Sigmoid colon (tissue), 7 donors: ENCODE data around the gene RAMP1. TPM values are rescaled to one million over a fixed set of nuclear protein-coding genes. Genes with fewer than 3 reads are reported as not detected.

Experiments
- DNase-seq: peaks from one replicate; pipeline ENCODE4 v3.0.0-alpha.2; 2019
- H3K27ac ChIP-seq, 4 donors: fragments of 200-600 bp; sonication (generic); one replicate each; pipeline ENCODE4 v1.5.1; 2016 to 2019; ENCODE audit warnings: mild to moderate bottlenecking in 1 of 4
- H3K27me3 ChIP-seq, 3 donors: fragments of 200-600 bp; sonication (generic); one replicate each; pipeline ENCODE4 v1.5.1; 2019; ENCODE audit warnings: mild to moderate bottlenecking in 1 of 3
- H3K36me3 ChIP-seq, 4 donors: fragments of 200-600 bp; sonication (generic); one replicate each; pipeline ENCODE4 v1.5.1; 2016 to 2019
- H3K4me1 ChIP-seq, 4 donors: fragments of 200-600 bp; sonication (generic); one replicate each; pipeline ENCODE4 v1.5.1; 2017 to 2019
- H3K4me3 ChIP-seq, 4 donors: fragments of 200-600 bp; sonication (generic); one replicate each; pipeline ENCODE4 v1.5.1; 2017 to 2019; ENCODE audit warnings: mild to moderate bottlenecking in 2 of 4, moderate library complexity in 1 of 4
- H3K9me3 ChIP-seq, 4 donors: fragments of 200-600 bp in 3 of 4; sonication (generic) in 3 of 4; one replicate each; pipeline versions ENCODE4 v1.5.1 to v1.6.1; 2013 to 2019
- CTCF ChIP-seq, 4 experiments: fragments of 450-650 bp in 3 of 4; fragments of 200-600 bp in 1 of 4; IDR thresholded peaks; one replicate each; pipeline ENCODE4 v1.5.1; 2016 to 2019; ENCODE audit warnings: antibody characterized with exemption in 4 of 4, mild to moderate bottlenecking in 3 of 4, moderate library complexity in 2 of 4
- EP300 ChIP-seq, 4 donors: sonication (generic); formaldehyde crosslinking; IDR thresholded peaks; one replicate each; pipeline ENCODE4 v1.6.1; 2017; ENCODE audit warnings: antibody characterized with exemption in 4 of 4
- POLR2A ChIP-seq, 2 donors: fragments of 450-650 bp; IDR thresholded peaks; one replicate each; pipeline ENCODE4 v1.6.1; 2016; ENCODE audit warnings: antibody characterized with exemption in 2 of 2, mild to moderate bottlenecking in 2 of 2, moderate library complexity in 2 of 2
- POLR2AphosphoS5 ChIP-seq, 4 donors: sonication (generic); formaldehyde crosslinking; IDR thresholded peaks; one replicate each; pipeline ENCODE4 v1.6.1; 2017; ENCODE audit warnings: antibody characterized with exemption in 4 of 4
- WGBS, 2 donors: extraction: QIAGEN DNeasy Blood & Tissue Kit; methylation state at CpG; one replicate each; pipeline ENCODE4 v1.1.7; 2013; 5-methylcytosine and 5-hydroxymethylcytosine counted together
- intact Hi-C: fragments of 100-400 bp; cut with DNase I; formaldehyde crosslinking; loops from one replicate; pipeline ENCODE4 v1.15.1; 2023
- polyA plus RNA-seq, 3 donors: library from polyadenylated mRNA; stranded (reverse); fragments of 200-250 nt; gene quantifications; one replicate each; pipeline ENCODE4 v1.2.3, GENCODE V29; 2013
- total RNA-seq, 4 donors: library from RNA; depleted of rRNA; stranded (reverse); fragments of >200 nt; gene quantifications; one replicate each; pipeline ENCODE4 v1.1.0, GENCODE V29; 2016
- donor health status: healthy with polysubstance abuse.
- donor health status: Bipolar disorder and iron deficiency.
- donor health status: healthy.

Gene RAMP1
- total and polyA plus RNA-seq, 7 donors: 13.2 to 788 (median 372) TPM; not detected in 1

GRCh38 chr2:237875256-237876060, 16.0 kb downstream of the RAMP1 start:
- Histone ChIP-seq H3K4me1 (peaks cover 0 to 92% (median 88%) of the 10 kb centered on the region in 4 donors), H3K27ac (peak overlapping the region; percentile 91 to 97 (median 96)), H3K4me3 (no peak overlapping the region), H3K36me3 (peaks cover 0 to 20% (median 3%) of the 10 kb centered on the region in 4 donors), H3K27me3 (no peaks in the 10 kb centered on the region), H3K9me3 (no peaks in the 10 kb centered on the region)
- peak; percentile 63 for DNase-seq
- WGBS, 2 donors: 88 to 91% methylated on average over 16 of the region's 16 CpGs
- TF ChIP-seq CTCF (IDR thresholded peaks at IDR 0.05) (no peak), EP300 (IDR thresholded peaks at IDR 0.05) (no peak), POLR2A (IDR thresholded peaks at IDR 0.05) (no peak), POLR2AphosphoS5 (IDR thresholded peaks at IDR 0.05) (no peak)
- intact Hi-C loops: no loop called here

- 83 to 87% methylated on average over 14 of the region's 14 CpGs for WGBS, 2 donors
- no peak overlapping the region for H3K4me3 ChIP-seq
- peaks cover 0 to 85% (median 82%) of the 10 kb centered on the region in 4 donors for H3K4me1 ChIP-seq
- H3K36me3 ChIP-seq: peaks cover 0 to 25% (median 3%) of the 10 kb centered on the region in 4 donors
- no peak for TF ChIP-seq POLR2A (IDR thresholded peaks at IDR 0.05)
- TF ChIP-seq CTCF (IDR thresholded peaks at IDR 0.05): no peak
- TF ChIP-seq EP300 (IDR thresholded peaks at IDR 0.05): no peak
- no peaks in the 10 kb centered on the region for H3K27me3 ChIP-seq
- peak overlapping the region; percentile 91 to 97 (median 96) for H3K27ac ChIP-seq
- intact Hi-C loops: no loop called here
- DNase-seq: peak; percentile 66
- no peaks in the 10 kb centered on the region for H3K9me3 ChIP-seq
Observed at GRCh38 chr2:237876061-237876526, 16.7 kb downstream of the RAMP1 start.

GRCh38 chr2:237876532-237876931, 17.1 kb downstream of the RAMP1 start:
- no peak for TF ChIP-seq POLR2A (IDR thresholded peaks at IDR 0.05)
- no peak for TF ChIP-seq POLR2AphosphoS5 (IDR thresholded peaks at IDR 0.05)
- TF ChIP-seq CTCF (IDR thresholded peaks at IDR 0.05): no peak
- TF ChIP-seq EP300 (IDR thresholded peaks at IDR 0.05): no peak
- intact Hi-C loops: no loop called here
- no peak overlapping the region for H3K4me3 ChIP-seq
- DNase-seq: no peak
- H3K27me3 ChIP-seq: no peaks in the 10 kb centered on the region
- peaks cover 0 to 30% (median 3%) of the 10 kb centered on the region in 4 donors for H3K36me3 ChIP-seq
- peaks cover 0 to 81% (median 77%) of the 10 kb centered on the region in 4 donors for H3K4me1 ChIP-seq
- peak overlapping the region; percentile 91 to 97 (median 96) for H3K27ac ChIP-seq
- 88 to 90% methylated on average over 12 of the region's 12 CpGs for WGBS, 2 donors
- no peaks in the 10 kb centered on the region for H3K9me3 ChIP-seq

GRCh38 chr2:237876951-237877491, 17.6 kb downstream of the RAMP1 start:
- WGBS, 2 donors: 93 to 94% methylated on average over 23 of the region's 23 CpGs
- H3K36me3 ChIP-seq: peaks cover 0 to 35% (median 3%) of the 10 kb centered on the region in 4 donors
- no peak overlapping the region for H3K4me3 ChIP-seq
- peak; percentile 61 for DNase-seq
- no peaks in the 10 kb centered on the region for H3K9me3 ChIP-seq
- no peaks in the 10 kb centered on the region for H3K27me3 ChIP-seq
- TF ChIP-seq POLR2AphosphoS5 (IDR thresholded peaks at IDR 0.05): no peak
- TF ChIP-seq EP300 (IDR thresholded peaks at IDR 0.05): no peak
- TF ChIP-seq POLR2A (IDR thresholded peaks at IDR 0.05): no peak
- H3K27ac ChIP-seq: peak overlapping the region; percentile 91 to 97 (median 96)
- peaks cover 0 to 79% (median 73%) of the 10 kb centered on the region in 4 donors for H3K4me1 ChIP-seq
- intact Hi-C loops: no loop called here
